HG03280 (cell line): Measurements from ENCODE around the gene REEP6.
"Not testable (repeated sequence)": the region's sequence is repeated elsewhere in the genome, so short reads cannot be mapped to it uniquely, and the experiment has no call there.

Experiments used
- ATAC-seq: cut with Tn5 transposase; IDR thresholded peaks from one replicate; pipeline ENCODE4 v1.9.1; 2021; ENCODE audit warnings: mild to moderate bottlenecking, moderate library complexity; ENCODE audit not compliant: unreplicated experiment

Gene REEP6

GRCh38 chr19:1505991-1506881, 15.3 kb downstream of the REEP6 start:
- ATAC-seq, result no peak

- no peak for ATAC-seq
Measured at GRCh38 chr19:1507192-1507660, 16.2 kb downstream of the REEP6 start.

GRCh38 chr19:1507763-1508506, 17.0 kb downstream of the REEP6 start:
- no peak for ATAC-seq

- ATAC-seq, result no peak
Measured at GRCh38 chr19:1508507-1508856, 17.5 kb downstream of the REEP6 start.

GRCh38 chr19:1509602-1510441, 18.8 kb downstream of the REEP6 start:
- ATAC-seq, result no peak

- no peak for ATAC-seq
Measured at GRCh38 chr19:1510442-1510806, 19.4 kb downstream of the REEP6 start.

GRCh38 chr19:1510807-1511206, 19.8 kb downstream of the REEP6 start:
- ATAC-seq, result no peak

GRCh38 chr19:1511318-1512317, 20.6 kb downstream of the REEP6 start:
- no peak for ATAC-seq

GRCh38 chr19:1512671-1513498, 21.9 kb downstream of the REEP6 start, which contains the start of gene ADAMTSL5:
Gene ADAMTSL5, minus strand, starts transcription at chr19:1513019. Its CDS starts 2,076 bp downstream, at chr19:1510943.
- ATAC-seq, result no peak

GRCh38 chr19:1513499-1514294, 22.7 kb downstream of the REEP6 start:
- ATAC-seq, result no peak

GRCh38 chr19:1514295-1514661, 23.3 kb downstream of the REEP6 start:
- no peak for ATAC-seq

GRCh38 chr19:1514986-1515721, 24.2 kb downstream of the REEP6 start:
- no peak for ATAC-seq

GRCh38 chr19:1516395-1516753, 25.4 kb downstream of the REEP6 start:
- no peak for ATAC-seq

- no peak for ATAC-seq
Measured at GRCh38 chr19:1518471-1518870, 27.5 kb downstream of the REEP6 start.

GRCh38 chr19:1519802-1520201, 28.8 kb downstream of the REEP6 start:
- ATAC-seq, result not testable (repeated sequence)

GRCh38 chr19:1520203-1520780, 29.3 kb downstream of the REEP6 start:
- ATAC-seq, result no peak

- no peak for ATAC-seq
Measured at GRCh38 chr19:1521636-1522035, 30.7 kb downstream of the REEP6 start.
